ENCODE measurements around the gene SLC31A1.
"Not testable (repeated sequence)": the region's sequence is repeated elsewhere in the genome, so short reads cannot be mapped to it uniquely, and the experiment has no call there.

Gene SLC31A1

DNA sequence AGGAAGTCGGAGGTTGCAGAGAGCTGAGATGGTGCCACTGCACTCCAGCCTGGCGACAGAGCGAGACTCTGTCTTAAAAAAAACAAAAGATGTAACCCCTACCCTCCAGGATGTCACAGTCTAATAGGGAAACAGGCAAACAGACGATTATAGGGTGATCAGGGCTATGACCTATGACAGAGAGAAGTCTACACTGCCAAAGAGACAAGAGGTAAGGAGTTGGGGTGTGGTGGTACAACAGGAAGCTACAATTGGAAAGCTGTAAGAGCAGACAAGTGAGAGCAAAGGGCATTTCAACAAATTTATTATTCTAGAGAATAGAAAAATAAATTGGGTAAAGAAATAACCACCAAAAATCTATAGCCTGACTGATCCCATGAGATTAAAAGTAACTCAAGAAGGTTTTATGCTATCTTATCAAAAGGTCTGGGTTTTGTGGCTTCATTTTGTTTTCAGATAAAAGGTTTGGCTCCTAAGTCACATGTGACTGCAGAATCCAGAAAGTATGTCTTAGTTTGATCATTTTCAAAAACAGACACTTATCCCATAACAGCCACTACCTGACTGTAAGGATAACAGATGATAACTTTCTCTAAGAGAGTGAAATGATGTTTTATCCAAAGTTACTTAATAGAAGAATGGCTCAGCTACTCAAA lies 46.7 kb downstream of the SLC31A1 start:
- H3K4me3 ChIP-seq (ENCODE audit: low read length) = no peak overlapping the region
- no peak for TF ChIP-seq ZNF274 (IDR thresholded peaks at IDR 0.05; ENCODE audit: low read depth, low read length)

GRCh38 chr9:113269355-113269754 lies 48.0 kb downstream of the SLC31A1 start:
- TF ChIP-seq ZNF274 (IDR thresholded peaks at IDR 0.05; ENCODE audit: low read depth, low read length) = no peak

GRCh38 chr9:113269871-113270270 lies 48.5 kb downstream of the SLC31A1 start:
- TF ChIP-seq ZNF274 (IDR thresholded peaks at IDR 0.05; ENCODE audit: low read depth, low read length) = no peak
- no peak overlapping the region for H3K4me3 ChIP-seq (ENCODE audit: low read length)

More at GRCh38 chr9:113269355-113269754, 48.0 kb downstream of the SLC31A1 start:
- H3K4me3 ChIP-seq (ENCODE audit: low read length) = no peak overlapping the region

DNA sequence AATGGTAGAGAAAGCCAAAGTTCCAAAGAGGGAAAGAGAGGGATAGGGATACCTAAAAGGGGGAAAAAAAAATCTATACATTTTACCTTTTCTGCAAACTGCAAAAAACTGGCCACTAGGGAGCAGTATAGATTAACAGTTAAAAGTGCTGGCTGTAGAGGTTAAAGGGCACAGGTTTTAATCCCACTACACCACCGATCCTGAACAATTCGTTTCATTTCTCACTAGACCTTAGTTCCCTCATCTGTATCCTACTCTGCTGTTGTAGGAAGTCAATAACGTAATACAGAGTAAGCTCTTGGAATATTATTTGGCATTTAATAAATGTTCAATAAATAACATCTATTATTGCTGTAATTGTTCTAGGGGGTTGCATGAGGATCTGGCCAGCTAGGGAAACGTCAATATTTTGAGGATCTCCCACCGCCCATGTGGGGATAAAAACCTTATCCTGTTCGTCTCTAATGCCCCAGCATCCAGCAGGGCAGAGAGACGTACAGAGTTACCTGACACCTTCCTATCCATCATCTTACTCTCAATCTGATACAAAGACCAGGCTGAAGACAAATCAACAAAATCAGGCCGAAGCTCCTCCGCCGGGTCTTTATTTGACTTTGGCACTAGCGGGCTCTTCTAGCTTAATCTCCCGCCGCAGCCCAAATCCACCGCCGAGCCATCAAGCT lies 53.3 kb downstream of the SLC31A1 start:
- H3K4me3 ChIP-seq (ENCODE audit: low read length) = peak overlapping the region; percentile 97
- no peak for TF ChIP-seq ZNF274 (IDR thresholded peaks at IDR 0.05; ENCODE audit: low read depth, low read length)

- no peak for TF ChIP-seq ZNF274 (IDR thresholded peaks at IDR 0.05; ENCODE audit: low read depth, low read length)
- peak within 1 kb of the TSS; percentile 97 for H3K4me3 ChIP-seq (ENCODE audit: low read length)
These were observed 54.1 kb downstream of the SLC31A1 start, which contains the start of the genes CDC26 and PRPF4 for GRCh38 chr9:113275157-113276131. Gene CDC26, minus strand, starts transcription at chr9:113275572. Its CDS starts 3,065 bp downstream, at chr9:113272507. Gene PRPF4, plus strand, starts transcription at chr9:113275658. Its CDS starts 86 bp downstream, at chr9:113275744.

DNA sequence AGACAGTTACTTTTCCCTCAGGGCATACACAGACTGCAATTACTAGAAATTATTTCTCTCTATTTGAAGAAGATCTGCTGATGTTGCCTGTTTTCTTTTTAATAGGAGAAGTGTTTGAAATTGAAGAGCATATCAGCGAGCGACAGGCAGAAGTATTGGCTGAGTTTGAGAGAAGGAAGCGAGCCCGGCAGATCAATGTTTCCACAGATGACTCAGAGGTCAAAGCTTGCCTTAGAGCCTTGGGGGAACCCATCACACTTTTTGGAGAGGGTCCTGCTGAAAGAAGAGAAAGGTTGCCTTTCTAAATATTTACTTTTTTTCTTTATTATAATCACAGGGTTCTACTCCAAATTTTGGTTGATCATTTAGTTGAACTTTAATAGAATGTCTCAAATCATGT lies 57.5 kb downstream of the SLC31A1 start:
- no peak for TF ChIP-seq ZNF274 (IDR thresholded peaks at IDR 0.05; ENCODE audit: low read depth, low read length)
- H3K4me3 ChIP-seq (ENCODE audit: low read length) = no peak overlapping the region

GRCh38 chr9:113281356-113281755 lies 60.0 kb downstream of the SLC31A1 start:
- H3K4me3 ChIP-seq (ENCODE audit: low read length) = no peak overlapping the region
- no peak for TF ChIP-seq ZNF274 (IDR thresholded peaks at IDR 0.05; ENCODE audit: low read depth, low read length)

DNA sequence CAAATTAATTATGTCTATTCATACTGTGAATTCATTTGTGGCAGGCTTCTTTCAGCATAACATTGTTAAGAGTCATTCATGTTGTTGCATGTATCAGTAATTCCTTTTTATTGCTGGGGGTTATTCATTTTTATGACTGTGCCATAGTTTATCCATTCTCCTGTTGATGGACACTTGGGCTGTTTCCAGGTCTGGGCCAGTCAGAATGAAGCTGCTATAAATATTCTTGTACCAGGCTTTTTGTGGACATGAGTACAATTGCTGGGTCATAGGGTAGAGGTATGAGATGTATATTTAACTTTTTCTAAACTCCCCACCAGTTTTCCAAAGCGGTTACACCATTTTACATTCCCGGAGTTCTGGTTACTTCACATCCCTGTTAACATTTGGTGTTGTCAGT lies 67.7 kb downstream of the SLC31A1 start:
- TF ChIP-seq ZNF274 (IDR thresholded peaks at IDR 0.05; ENCODE audit: low read depth, low read length) = no peak
- H3K4me3 ChIP-seq (ENCODE audit: low read length) = no peak overlapping the region

- no peak for TF ChIP-seq ZNF274 (IDR thresholded peaks at IDR 0.05; ENCODE audit: low read depth, low read length)
- no peak overlapping the region for H3K4me3 ChIP-seq (ENCODE audit: low read length)
These were observed 68.8 kb downstream of the SLC31A1 start for GRCh38 chr9:113290052-113290607.

DNA sequence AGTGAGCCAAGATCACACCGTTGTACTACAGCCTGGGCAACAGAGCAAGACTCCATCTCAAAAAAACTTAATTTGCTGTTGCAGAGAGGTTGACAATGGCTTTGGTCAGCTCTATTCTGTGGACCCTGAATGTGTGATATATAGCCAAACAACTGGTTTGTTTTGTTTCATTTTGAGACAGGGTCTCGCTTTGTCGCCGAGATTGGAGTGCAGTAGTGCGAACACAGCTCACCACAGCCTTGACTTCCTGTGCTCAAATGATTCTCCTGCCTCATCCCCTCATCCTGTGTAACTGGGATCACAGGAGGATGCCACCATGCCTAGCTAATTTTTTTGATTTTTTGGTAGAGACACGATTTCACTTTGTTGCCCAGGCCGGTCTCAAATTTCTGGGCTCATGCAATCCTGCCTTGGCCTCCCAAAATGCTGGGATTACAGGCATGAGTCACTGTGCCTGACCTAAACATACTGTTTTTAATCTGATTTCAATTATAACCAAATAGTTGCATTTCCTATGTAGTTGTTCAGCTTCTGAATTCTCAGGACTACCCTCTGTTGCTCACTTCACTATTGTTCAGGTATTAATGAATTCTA lies 72.0 kb downstream of the SLC31A1 start:
- TF ChIP-seq ZNF274 (IDR thresholded peaks at IDR 0.05; ENCODE audit: low read depth, low read length) = no peak
- H3K4me3 ChIP-seq (ENCODE audit: low read length) = no peak overlapping the region

DNA sequence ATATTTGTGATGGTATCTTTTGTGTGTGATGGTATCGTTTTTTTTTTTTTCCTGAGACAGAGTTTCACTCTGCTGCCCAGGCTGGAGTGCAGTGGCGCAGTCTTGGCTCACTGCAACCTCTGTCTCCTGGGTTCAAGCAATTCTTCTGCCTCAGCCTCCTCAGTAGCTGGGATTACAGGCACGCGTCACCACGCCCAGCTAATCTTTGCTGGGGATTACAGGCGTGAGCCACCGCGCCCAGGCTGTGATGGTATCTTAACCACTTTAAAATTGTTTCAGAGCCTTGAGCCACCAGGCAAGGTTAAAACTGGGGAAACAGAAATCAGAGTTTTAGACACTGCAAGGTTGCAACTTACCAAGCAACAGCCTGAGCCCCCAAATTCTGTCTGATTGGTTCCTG lies 74.9 kb downstream of the SLC31A1 start:
- not testable (repeated sequence) for H3K4me3 ChIP-seq (ENCODE audit: low read length)

DNA sequence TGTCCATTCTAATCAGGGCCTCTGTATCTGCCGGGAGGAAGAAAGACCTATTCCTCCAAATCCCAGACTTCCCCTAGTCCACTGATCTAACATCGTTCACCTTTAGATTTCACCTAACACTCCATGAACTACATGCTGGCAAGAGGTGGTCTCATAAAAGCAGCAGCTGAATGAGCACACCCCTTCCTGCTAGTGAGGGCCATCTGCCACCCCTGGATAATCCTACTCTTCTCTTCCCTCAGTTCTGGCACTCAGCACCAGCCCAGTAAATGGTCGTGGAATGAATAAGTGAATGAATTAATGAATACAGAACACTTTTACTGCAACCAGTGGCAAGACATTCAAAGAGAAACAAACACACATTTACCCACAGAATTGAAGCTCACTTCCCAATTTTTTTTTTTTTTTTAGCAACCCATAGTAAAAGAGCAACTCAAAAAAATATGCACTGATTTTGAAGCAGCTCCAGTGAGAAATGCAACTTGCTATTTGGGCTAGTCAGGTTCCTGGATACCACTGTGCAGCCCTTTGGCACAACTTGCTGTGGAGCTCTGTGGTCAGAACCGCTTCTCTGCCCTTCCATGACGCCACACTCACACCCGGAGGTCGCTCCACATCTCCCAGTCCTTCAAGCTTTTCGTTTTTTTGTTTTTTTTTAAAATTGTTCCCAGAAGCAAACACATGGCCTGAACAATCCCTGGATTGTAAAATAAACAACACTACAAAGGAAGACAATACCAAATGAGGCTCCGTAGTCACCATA lies 75.6 kb downstream of the SLC31A1 start:
- TF ChIP-seq ZNF274 (IDR thresholded peaks at IDR 0.05; ENCODE audit: low read depth, low read length) = no peak
- no peak overlapping the region for H3K4me3 ChIP-seq (ENCODE audit: low read length)

- no peak overlapping the region for H3K4me3 ChIP-seq (ENCODE audit: low read length)
- no peak for TF ChIP-seq ZNF274 (IDR thresholded peaks at IDR 0.05; ENCODE audit: low read depth, low read length)
These were observed 77.0 kb downstream of the SLC31A1 start for GRCh38 chr9:113298311-113298710.
